PC-9 (cell line): Measurements from ENCODE around the gene ANGPTL1. TPM values are rescaled to one million over a fixed set of nuclear protein-coding genes. Genes with fewer than 3 reads are reported as not detected.

Experiments
- BruUV-seq: library from RNA; stranded (reverse); fragments of 400-500 nt; replicated peaks from 2 replicates; lab custom pipeline; 2021; lab: Mats Ljungman, UMichigan
- CTCF ChIA-PET: fragments of 300-600 bp; sonication (Branson Sonifier 250); formaldehyde crosslinking; loops from one replicate; lab custom pipeline; 2022; ENCODE audit warnings: antibody characterized with exemption; lab: Charles Lee
- POLR2A ChIA-PET: fragments of 300-600 bp; sonication (Branson Sonifier 250); formaldehyde crosslinking; loops from one replicate; lab custom pipeline; 2022; ENCODE audit warnings: antibody characterized with exemption; ENCODE audit not compliant: unreplicated experiment; lab: Charles Lee
- DNase-seq, 2 experiments: peaks; one replicate each; pipeline versions ENCODE4 v3.0.0 to v3.0.0-alpha.2; 2015 to 2022; ENCODE audit warnings: mixed read lengths in 1 of 2
- H2AFZ ChIP-seq: fragments of 200-600 bp; sonication (generic); 2 replicates; pipeline ENCODE4 v1.8.1; 2017; ENCODE audit warnings: antibody characterized with exemption
- H3F3A ChIP-seq: fragments of 200-600 bp; sonication (generic); 2 replicates; pipeline ENCODE4 v1.8.1; 2017; ENCODE audit warnings: antibody characterized with exemption, mild to moderate bottlenecking, low read depth; ENCODE audit not compliant: insufficient read depth
- H3K27ac ChIP-seq: fragments of 200-600 bp; sonication (generic); 2 replicates; pipeline ENCODE4 v1.6.1; 2016; ENCODE audit warnings: mixed run types
- H3K27me3 ChIP-seq: fragments of 200-600 bp; sonication (generic); 2 replicates; pipeline ENCODE4 v1.6.1; 2016; ENCODE audit warnings: low read depth, mixed run types; ENCODE audit not compliant: insufficient read depth
- H3K36me3 ChIP-seq: fragments of 200-600 bp; sonication (generic); 2 replicates; pipeline ENCODE4 v1.6.1; 2016; ENCODE audit warnings: low read depth, mixed run types
- H3K4me1 ChIP-seq: fragments of 200-600 bp; sonication (generic); replicated peaks from 2 replicates; pipeline ENCODE4 v1.6.1; 2016; ENCODE audit warnings: mixed run types; ENCODE audit not compliant: insufficient read depth
- H3K4me2 ChIP-seq: fragments of 200-600 bp; sonication (generic); 2 replicates; pipeline ENCODE4 v1.6.1; 2017; ENCODE audit warnings: mixed run types
- H3K4me3 ChIP-seq: fragments of 200-600 bp; sonication (generic); 2 replicates; pipeline ENCODE4 v1.6.1; 2016; ENCODE audit warnings: mixed run types
- H3K79me2 ChIP-seq: fragments of 200-600 bp; sonication (generic); 2 replicates; pipeline ENCODE4 v1.6.1; 2017; ENCODE audit warnings: low read depth, mixed run types
- H3K9me2 ChIP-seq: fragments of 200-600 bp; sonication (generic); 2 replicates; pipeline ENCODE4 v1.8.1; 2017; ENCODE audit warnings: mild to moderate bottlenecking; ENCODE audit not compliant: insufficient read depth
- H3K9me3 ChIP-seq: fragments of 200-600 bp; sonication (generic); 2 replicates; pipeline ENCODE4 v1.8.1; 2016; ENCODE audit warnings: low read depth; ENCODE audit not compliant: insufficient read depth
- H4K20me1 ChIP-seq: fragments of 200-600 bp; sonication (generic); 2 replicates; pipeline ENCODE4 v1.8.1; 2017; ENCODE audit not compliant: insufficient read depth
- CTCF ChIP-seq: fragments of 200-600 bp; sonication (generic); conservative IDR thresholded peaks from 2 replicates; pipeline ENCODE4 v1.6.1; 2017; ENCODE audit warnings: mixed run types, antibody characterized with exemption, mild to moderate bottlenecking, moderate library complexity
- EZH2 ChIP-seq: fragments of 200-600 bp; sonication (generic); IDR thresholded peaks from 2 replicates; pipeline ENCODE4 v1.8.0; 2017; ENCODE audit warnings: antibody characterized with exemption, low read depth
- intact Hi-C: fragments of 100-400 bp; cut with micrococcal nuclease; formaldehyde crosslinking; loops from one replicate; pipeline ENCODE4 v1.10.0; 2022; ENCODE audit not compliant: unreplicated experiment
- total RNA-seq: library from RNA; stranded (reverse); gene quantifications from 2 replicates; pipeline ENCODE4 v1.2.3, GENCODE V29; 2021

The ANGPTL1 gene
- total RNA-seq, 1 experiment from 2014 or later, result not detected

DNA sequence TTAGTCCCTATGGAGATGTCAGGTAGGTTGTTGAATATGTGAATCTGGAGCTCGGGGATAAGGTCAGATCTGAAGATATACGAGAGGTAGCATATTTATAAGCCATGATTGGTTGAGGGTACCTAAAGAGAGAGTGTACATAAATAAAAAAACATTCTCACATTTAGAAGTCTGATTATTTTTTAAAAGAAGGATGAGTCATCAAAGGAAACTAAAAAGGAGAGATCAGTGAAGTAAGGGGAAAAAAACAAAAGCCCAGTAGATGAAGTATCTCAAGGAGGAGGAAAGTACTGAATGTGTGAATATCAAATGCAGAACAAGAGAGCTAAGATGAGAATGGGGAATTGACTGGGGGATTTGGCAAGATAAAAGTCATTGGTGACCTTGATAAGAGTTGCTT lies 15.7 kb upstream of the ANGPTL1 start:
- Histone ChIP-seq H3F3A (peaks cover 10% of the 10 kb centered on the region; the same call in 1 of the 2 replicates), H2AFZ (no peak overlapping the region), H3K4me2 (no peak overlapping the region), H4K20me1 (0 out of 2 replicates have a peak, but pooled peaks cover 3% of the 10 kb centered on the region), H3K9me2 (no peaks in the 10 kb centered on the region), H3K4me3 (no peak overlapping the region), H3K79me2 (no peaks in the 10 kb centered on the region), H3K9me3 (no peaks in the 10 kb centered on the region), H3K27me3 (no peaks in the 10 kb centered on the region), H3K27ac (no peak overlapping the region), H3K36me3 (peaks cover 45% of the 10 kb centered on the region), H3K4me1 (no peaks in the 10 kb centered on the region)
- ChIA-PET CTCF (no interaction called here), POLR2A (no interaction called here)
- BruUV-seq, result no TSS peak
- DNase-seq, result no peak
- intact Hi-C loops, result no loop called here
- TF ChIP-seq CTCF, result no peak
- no peak for TF ChIP-seq EZH2

DNA sequence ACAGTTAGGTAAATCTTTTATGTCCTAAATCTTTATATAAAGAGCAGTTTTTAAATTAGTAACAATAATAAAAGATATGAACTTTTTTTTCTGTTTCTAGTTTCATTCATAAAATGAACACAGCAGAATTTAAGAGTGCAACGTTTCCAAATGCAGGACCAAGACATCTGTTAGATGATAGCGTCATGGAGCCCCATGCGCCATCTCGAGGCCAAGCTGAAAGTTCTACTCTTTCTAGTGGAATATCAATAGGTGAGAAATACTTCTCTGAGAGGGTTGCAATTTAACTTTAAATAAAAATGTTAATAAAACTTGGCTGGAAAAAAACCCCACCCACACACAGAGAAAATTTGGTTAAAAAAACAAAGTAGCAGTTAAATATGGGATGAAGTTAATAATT lies 15.0 kb upstream of the ANGPTL1 start:
- CTCF ChIA-PET, result no interaction called here
- no peaks in the 10 kb centered on the region for H3K79me2 ChIP-seq
- H2AFZ ChIP-seq, result no peak overlapping the region
- no peaks in the 10 kb centered on the region for H3K9me2 ChIP-seq
- TF ChIP-seq EZH2, result no peak
- no peak for TF ChIP-seq CTCF
- intact Hi-C loops, result no loop called here
- H3K9me3 ChIP-seq, result no peaks in the 10 kb centered on the region
- H3K36me3 ChIP-seq, result peaks cover 42% of the 10 kb centered on the region
- H3K27ac ChIP-seq, result no peak overlapping the region
- H3K27me3 ChIP-seq, result no peaks in the 10 kb centered on the region
- no peak overlapping the region for H3K4me3 ChIP-seq
- no peak for DNase-seq
- H3K4me1 ChIP-seq, result no peaks in the 10 kb centered on the region
- 0 out of 2 replicates have a peak, but pooled peaks cover 3% of the 10 kb centered on the region for H4K20me1 ChIP-seq
- H3F3A ChIP-seq, result peaks cover 10% of the 10 kb centered on the region; the same call in 1 of the 2 replicates
- H3K4me2 ChIP-seq, result no peak overlapping the region
- no TSS peak for BruUV-seq
- POLR2A ChIA-PET, result no interaction called here

- no peaks in the 10 kb centered on the region; the same call in 1 of the 2 replicates for H3K9me3 ChIP-seq
- BruUV-seq, result no TSS peak
- DNase-seq, result no peak
- no peak overlapping the region for H3K4me2 ChIP-seq
- peaks cover 17% of the 10 kb centered on the region for H3F3A ChIP-seq
- H2AFZ ChIP-seq, result no peak overlapping the region
- POLR2A ChIA-PET, result no interaction called here
- no peaks in the 10 kb centered on the region for H3K9me2 ChIP-seq
- CTCF ChIA-PET, result no interaction called here
- intact Hi-C loops, result no loop called here
- no peak overlapping the region for H3K4me3 ChIP-seq
- no peaks in the 10 kb centered on the region for H3K79me2 ChIP-seq
- peaks cover 52% of the 10 kb centered on the region for H3K36me3 ChIP-seq
- no peak overlapping the region for H3K27ac ChIP-seq
- no peaks in the 10 kb centered on the region for H3K4me1 ChIP-seq
- no peaks in the 10 kb centered on the region for H3K27me3 ChIP-seq
- H4K20me1 ChIP-seq, result no peaks in the 10 kb centered on the region
- TF ChIP-seq CTCF (no peak), EZH2 (no peak)
These were observed 11.1 kb upstream of the ANGPTL1 start for GRCh38 chr1:178881950-178882349.
